Dermis blood vessel endothelial cell (primary cell): ENCODE results near the gene FHIT. TPM values are rescaled to one million over a fixed set of nuclear protein-coding genes. Genes with fewer than 3 reads are reported as not detected.

Experiments used
- DNase-seq: peaks from one replicate; pipeline ENCODE4 v3.0.0; 2010
- total RNA-seq: library from RNA; depleted of rRNA; stranded (reverse); fragments of >200 nt; gene quantifications from 2 replicates; pipeline ENCODE4 v1.2.3, GENCODE V29; 2014

Gene FHIT
- total RNA-seq, 1 donor from 2014 or later, result 0.51 TPM

DNA sequence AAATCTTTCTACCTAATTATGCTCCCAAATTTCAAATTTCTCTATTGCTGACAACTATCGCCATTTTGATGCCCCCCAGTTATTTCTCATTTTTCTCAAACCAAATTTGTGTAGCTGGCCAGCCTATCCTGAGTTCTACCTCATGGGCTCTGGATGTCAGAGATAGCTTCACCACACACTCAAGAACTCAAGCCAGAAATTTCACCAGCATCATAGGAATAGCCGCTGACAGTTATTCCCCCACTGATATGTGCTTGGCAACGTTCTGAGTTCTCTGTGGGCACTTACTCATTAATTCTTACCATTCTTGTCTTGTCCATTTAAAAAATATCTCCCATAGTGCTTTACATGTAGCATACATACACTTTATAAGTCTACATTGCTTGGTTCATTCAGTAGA lies 264.7 kb downstream of the FHIT start:
- DNase-seq, result no peak

DNA sequence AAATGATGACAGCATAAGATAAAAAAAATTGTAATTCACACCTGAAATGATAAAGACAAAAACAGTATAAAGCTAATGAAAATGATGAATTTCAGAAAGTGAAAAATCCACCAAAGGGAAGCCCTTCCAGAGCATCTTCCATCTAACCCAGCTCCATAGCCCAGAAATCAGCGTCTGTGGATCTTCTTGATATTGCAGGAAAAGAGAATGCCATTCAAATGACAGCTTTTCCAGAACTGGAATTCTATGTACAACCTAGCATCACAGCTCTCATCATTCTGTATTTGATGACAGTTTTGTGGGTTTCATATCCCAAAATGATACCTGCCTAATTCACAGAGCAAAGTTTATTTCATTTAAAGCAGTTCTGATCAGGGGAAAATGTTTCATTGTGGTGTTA lies 267.3 kb downstream of the FHIT start:
- no peak for DNase-seq

DNA sequence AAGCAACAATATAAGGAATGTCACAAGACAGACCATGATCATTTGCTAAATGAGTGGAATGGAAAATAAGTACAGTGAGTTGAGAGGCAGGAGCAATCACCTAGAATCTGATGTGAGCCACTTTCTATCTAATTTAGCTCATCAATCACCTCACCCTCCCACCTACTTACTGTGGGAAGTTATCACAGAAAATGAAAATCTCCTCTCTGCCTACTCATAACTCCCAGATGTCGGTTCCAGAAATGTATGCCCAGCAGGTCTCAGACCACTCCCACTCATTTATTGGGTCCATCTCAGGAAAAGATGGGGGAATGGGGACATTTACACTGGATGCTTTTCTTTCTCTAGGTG lies 270.9 kb downstream of the FHIT start:
- DNase-seq, result no peak

DNA sequence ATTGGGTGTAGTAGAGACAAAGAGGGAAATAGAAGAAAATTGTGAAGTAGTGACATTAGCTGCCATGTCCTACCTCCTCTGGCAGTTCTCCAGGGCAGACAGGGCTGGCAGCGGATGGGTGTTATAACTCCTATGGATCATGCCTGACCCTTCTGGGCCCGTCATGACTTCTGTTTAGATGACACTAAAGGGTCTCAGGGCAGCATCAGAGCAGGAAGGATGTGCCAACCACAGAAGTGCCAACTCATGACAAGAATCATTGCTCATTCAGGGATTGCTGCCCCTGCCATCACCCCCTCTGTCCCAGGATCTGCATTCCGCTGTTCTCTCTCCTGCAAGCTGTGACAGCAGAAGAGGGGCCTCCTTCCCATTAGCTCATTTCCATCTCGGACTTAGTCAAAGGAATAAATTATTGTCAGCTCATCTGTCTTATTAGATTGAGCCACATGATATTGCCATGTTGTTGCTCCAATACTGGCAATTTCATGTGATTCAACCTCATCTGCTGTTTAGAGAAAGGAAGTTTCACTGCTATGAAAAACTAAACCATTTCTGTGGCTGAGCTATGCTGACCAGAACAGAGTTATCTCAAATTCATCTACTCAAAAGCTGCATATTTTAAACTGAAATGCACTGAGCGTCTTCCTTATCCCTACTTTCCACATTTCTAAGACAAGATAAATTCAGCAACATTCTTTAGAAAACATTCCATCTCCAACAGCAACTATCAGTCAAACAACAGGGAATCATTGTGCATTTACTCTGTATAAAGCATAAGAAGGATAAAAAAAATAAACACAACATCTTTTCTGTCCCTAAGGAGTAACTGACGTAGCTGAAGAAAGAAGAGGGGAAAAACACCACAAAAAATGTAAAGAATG lies 271.6 kb downstream of the FHIT start:
- no peak for DNase-seq

DNA sequence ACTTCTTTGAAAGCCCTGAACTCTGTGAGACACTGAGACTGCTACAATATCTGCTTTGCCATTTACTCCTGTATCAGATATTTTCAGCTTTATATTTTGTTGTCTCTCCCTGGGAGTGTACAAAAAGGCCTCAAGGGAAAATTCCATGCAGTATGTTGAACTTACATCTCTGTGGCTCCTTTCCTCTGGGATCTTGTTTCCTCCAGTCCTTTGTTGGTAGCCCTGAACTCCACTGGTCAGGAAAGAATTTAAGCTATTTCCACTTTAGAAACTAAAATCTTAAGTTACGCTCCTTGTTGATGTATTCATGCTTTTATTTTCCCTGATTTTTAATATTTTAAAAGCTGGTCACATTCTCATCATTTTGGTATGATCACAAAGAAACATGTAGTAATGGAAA lies 277.9 kb downstream of the FHIT start:
- DNase-seq, result no peak

DNA sequence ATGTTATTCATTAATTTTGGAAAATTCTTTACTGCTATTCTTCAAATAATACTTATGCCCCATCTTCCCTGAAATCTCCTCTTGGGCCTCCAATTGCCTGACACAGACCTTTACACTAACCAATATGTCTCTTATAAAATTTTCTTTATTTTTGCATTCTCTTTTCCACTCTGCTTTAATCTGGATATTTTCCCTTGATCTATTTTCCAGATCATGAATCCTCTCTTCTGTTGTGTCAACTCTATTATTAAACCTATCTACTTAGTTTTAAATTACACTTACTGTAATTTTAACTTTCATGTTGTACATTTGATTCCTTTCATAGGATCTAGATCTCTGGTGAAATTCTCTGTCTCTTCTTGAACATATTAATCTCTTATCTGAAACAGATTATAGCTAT lies 278.7 kb downstream of the FHIT start:
- DNase-seq, result no peak

DNA sequence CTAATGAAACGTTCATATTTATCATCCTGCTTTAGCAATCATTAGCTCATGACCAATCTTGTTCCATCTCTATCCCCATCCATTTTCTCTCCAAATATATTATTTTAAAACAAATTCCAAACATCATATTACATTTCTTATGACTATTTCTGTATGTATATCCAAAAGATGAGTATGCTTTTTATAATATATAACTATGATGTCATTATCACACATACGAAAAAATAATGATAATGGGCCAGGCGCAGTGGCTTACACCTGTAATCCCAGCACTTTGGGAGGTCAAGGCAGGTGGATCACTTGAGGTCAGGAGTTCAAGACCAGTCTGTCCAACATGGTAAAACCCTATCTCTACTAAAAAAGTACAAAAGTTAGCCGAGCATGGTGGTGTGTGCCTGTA lies 280.4 kb downstream of the FHIT start:
- no peak for DNase-seq

DNA sequence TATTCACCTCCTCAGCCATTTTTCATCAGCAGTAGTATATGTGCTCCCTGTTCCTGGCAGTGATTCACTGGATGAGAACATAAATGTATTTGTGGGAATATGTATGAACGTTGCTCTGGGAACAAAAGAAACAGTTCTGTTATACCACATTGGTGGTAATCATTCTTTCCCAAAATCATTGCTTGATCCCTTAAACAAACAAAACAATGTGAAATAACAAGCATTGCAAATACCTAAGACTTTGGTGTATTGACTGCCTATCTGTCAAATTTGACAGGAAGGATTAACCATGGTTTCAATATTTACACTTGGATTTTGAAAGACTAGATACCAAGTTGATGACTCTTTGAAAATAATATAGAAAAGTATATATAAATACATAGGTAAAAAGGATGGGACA lies 284.1 kb downstream of the FHIT start:
- no peak for DNase-seq

DNA sequence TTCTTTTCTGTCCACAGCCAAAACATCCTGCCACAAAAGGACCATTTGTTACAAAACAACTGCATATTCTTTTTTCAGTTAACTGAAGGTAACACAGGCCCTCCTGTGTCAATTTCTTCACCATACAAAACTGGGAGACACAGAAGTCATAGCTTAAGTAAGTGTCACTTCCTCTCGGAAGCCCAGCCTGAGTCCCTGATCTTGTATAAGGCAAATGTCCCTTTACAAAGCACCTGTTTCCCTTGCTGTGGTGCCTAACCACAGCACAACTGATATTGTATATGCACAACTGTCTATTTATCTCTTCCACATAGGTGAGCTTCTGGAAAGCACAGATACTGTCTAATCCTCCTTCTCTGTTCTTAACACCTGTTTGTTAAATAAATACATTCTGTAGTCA lies 293.7 kb downstream of the FHIT start:
- no peak for DNase-seq

DNA sequence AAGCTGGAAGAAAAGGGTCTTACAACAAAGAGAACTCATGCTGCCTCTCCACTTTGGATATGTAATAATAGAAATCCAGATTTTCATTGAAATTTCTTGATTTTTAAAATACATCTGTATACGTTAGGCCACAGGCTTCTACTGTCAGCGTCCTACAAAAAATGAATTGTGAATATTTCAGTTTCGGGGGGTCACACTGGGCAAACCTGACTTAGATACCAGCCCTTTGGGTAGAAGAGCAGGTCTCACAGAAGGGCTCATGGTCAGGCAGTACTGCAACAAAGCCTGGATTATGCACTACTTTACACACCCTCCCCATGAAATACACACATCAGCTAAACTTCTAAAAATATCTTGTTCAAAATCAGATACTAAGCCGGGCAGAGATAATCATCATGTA lies 294.5 kb downstream of the FHIT start:
- DNase-seq, result no peak

DNA sequence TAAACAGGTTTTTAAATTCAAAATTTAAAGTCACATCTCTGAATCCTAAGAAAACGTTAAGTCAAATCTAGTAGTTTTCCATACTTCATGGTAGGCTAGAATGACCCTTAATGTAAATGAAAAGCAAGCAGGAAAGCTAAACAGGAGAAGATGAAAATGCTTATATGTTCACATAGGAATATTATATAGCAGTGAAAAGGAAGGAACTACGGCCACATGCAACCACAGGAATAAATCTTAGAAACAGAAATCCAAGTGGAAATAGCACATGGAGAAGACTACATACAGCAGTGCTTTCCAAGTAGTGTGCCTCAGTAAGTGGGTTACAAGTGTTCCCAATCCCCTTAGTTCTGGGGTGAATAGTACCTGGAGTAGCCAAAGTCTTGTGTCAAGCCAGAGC lies 296.2 kb downstream of the FHIT start:
- DNase-seq, result no peak

DNA sequence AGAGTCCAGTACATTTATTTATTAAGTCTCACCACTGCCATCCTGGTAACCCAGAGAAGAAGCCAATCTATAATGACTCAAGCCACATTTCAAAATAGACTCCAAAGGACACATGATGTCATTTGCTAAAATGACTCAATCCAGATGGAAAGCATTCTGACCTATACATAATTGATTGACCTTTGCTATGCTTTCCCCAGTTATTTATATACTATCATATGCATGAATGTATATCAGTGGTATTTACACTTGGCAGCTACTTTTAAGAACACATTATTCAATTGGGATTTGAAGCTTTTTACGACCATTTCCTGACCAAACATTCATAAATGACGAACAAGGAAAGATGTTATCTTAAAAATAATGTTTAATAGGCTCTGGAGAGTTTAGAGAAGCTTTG lies 297.2 kb downstream of the FHIT start:
- no peak for DNase-seq

DNA sequence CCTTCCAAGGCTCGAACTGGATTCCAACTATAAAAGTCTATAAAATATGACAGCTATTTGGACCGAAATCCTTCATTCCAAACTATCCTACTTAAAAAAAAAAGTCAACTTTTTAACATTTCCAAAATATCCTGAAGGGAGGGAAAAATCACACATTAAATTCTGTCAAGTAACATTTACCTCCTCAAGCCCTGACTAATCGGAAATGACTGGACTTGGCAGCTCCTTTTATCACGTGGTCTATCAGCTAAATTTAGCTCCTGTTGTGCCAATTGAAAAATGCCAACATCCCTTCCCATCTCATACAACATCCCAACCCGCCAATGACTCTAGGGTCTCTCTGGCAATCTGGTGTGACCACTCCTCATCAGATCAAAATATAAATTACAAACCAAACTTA lies 297.9 kb downstream of the FHIT start:
- no peak for DNase-seq

DNA sequence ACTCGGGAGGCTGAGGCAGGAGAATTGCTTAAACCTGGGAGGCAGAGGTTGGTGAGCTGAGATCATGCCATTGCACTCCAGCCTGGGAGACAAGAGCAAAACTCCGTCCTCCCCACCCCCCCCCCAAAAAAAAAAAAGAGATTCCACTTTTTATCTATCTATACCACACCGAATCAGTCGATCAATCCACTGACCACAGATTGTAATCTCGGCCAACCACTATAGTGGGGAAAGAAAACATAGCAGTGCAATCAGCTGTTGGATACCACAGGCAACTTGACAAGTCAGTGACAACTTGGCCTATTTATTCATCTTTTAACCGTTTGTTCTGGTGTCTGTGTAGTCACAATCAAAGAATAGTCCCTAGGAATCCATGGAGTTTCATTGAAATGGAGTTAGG lies 299.2 kb downstream of the FHIT start:
- DNase-seq, result no peak

DNA sequence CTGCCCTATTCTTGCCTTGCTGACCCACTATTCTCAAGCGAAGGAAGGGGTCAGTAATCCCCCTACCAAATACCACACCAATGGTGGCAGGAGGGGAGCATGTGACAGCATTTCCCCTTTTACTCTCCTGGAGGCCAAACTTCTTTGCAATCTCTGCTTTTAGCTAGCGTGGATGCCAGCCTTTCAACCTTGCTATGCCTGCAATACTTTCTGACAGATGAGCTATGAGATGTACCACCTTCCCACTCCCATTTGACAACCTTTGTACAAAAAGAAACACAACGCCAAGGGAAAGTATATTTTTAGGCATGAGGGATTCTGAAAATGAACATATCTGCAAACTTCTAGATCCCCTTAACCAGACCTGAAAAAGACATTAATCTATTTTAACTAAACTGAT lies 302.1 kb downstream of the FHIT start:
- DNase-seq, result no peak

DNA sequence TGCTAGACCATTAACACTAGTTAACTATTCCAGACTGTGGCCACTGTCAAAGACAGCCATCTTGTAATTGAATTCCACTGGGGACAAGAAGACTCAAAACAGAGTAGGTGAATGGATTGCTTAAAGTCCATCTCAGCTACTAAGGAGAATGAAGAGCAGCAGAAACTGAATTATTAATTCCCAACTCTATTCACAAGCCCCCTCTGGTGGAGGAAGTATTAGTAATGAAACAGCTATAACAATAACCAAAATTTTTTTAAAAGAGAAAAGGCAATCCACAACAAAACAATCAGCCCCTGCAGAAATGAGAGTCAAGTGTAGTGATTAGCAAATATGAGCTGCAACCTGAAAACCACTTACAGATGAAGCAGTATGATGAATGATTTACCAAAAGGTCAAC lies 302.8 kb downstream of the FHIT start:
- DNase-seq, result no peak

DNA sequence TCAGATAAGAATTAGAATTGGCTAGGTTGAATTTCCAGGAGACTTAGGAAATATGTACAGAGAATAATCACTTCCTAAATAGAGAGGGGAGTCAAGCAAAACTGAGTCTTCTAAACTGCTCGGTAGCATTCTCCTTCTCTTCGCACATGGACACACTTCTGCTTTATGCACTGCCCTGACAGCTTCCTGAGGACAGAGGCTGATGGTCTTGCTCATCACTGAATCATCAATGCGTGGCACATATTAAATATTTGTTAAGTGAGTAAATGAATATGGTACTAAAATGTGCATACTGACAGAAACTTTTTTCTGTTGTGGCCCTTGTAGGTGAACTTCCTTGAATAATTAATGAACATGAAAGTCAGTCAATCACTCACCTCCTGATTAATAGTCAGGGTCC lies 315.5 kb downstream of the FHIT start:
- DNase-seq, result no peak

DNA sequence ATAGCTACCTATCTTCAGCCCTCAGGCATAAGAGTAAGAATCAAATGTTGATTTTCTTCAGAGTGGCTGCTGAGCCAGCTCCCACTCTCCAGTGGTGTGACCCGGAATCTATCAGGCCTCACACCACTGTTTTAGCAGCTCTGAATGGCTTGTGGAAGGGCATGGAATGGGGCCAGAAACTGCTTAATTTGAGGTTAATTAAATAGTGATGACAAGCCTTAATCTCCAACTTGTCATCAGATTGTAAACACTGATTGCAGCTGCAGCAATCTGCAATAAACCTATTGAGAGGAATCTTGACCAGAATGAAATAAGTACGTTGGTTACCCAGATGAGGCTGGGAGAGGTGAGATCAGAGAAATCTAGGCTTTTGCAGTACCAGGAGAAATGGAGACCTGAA lies 317.4 kb downstream of the FHIT start:
- DNase-seq, result no peak

DNA sequence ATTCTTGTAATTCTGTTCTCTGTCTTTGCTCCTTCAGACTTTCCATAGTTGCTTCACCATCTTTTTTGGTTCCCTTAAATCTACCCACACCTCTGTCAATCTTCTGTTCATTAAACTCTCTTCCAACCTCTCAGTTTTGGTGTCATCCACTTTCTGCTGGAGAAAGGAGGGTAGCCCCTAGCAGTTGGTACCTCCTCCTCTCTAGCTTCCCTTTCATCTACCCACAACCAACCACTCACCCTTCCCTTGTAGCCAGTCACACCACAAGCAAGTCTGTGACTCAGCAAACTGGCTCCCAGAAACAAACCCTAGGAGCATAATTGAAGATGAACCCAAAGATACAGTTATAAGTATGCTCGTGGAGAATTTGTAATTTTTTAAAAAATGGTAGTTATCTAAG lies 318.6 kb downstream of the FHIT start:
- DNase-seq, result no peak

DNA sequence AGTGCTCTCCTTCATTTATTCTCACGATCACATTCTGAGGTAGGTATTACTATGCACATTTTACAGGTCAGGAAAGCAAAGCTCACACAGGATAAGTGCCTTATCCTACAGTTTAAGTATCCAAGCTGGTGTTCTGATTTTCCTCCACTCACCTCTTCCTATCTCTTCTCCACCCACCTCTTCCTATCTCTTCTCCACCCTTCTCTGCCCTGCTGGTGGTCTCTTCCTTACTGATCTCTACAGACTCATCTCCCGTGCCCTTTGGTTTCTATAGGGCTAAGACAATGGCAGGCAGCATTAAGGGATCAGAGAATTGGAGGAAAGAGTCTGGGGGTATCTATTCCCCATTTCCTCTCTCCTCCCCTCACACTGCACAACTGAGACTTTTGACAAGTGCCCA lies 319.1 kb downstream of the FHIT start:
- no peak for DNase-seq

DNA sequence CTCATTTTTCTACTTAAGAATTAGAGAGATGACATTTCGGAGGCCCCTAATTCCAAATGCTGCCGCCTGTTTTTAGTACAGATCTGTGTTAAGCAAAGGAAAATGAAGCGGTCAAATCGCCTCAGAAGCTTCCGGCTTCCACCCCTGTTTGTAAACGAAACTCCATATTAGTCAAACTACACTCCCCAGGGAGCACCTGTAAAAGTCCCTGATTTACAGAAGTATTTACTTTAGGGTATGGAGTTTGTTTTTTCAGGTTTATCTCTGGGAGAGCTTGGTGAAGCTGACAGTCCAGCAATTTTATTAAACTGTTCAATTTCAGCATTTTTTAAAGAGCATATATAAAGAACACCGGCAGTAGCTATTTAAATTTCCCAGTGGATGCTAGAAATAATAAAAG lies 319.8 kb downstream of the FHIT start:
- DNase-seq, result no peak

DNA sequence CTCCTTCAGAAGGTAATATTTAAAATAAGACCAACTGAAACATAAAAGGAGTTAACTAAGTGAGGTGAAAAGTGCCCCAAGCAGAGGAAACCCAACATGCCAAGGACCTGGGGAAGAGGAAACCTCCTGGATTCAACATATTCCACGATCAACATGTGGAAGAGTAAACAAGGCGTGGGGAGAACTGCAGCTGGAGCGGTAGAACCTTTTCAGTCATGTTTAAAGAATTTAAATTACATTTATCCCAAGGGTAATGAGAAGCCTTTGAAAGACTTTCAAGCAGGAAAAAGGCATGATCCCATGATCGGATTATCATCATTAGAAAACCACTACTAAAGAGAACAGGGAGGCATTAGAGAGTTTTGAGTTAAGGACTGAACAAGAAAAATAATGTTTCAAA lies 330.7 kb downstream of the FHIT start:
- DNase-seq, result no peak

DNA sequence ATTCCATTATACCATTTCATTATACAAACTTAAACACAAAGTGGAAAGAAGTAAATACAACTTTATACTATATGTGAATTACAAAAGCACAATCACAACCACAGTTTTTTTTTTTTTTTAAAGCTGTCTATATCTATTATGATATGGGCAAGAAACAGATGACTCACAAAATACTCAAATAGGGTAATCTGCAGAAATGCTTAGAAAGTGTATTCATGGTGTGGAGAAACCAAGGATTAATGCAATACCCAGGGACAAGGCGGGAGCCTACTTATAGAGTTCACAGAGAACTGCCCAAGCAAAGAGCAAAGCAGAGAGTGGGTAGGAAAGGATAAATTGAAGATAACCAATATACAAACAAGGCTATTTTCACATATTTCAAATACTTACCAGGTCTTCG lies 332.0 kb downstream of the FHIT start:
- DNase-seq, result no peak

DNA sequence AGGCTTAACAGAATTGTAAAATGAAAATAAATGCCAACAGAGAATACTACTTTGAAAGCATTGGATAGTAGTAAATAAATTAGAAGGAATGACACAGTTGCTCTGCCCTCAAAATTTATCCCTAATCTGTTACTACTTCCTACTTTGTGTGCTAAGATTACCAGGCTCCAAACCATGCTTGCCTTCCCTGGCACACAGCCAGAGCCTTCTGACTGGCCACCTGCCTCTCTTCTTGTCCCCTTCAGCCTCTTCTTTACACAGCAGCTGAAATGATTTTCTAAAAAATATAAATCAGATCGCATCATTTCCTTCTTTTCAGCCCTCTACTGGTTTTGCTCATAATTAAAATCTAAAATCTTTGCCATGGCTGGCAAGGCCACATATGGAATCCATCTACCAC lies 334.1 kb downstream of the FHIT start:
- no peak for DNase-seq

DNA sequence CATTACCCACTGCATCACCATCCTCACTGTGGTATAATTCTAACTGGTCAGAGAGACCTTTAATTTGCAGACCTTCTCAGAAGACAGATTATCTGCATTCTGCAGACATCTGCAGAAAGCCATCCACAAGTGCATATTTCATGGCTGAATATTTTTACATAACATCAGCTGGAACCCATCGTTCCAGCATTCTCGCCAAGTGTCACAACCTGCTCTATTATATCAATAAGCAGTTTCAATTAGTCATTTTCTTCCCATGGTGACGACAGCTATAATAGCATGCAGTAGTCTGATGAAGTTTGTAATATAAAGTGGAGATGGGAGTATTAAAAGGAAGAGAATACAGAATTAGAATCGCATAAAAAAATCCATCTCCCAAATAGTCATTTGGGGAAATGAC lies 334.7 kb downstream of the FHIT start:
- no peak for DNase-seq
